Keratinocyte (primary cell): ENCODE data around the gene GOLGA8Q. TPM values are rescaled to one million over a fixed set of nuclear protein-coding genes. Genes with fewer than 3 reads are reported as not detected.

Experiments used
- polyA plus RNA-seq, 5 experiments: library from polyadenylated mRNA; depleted of rRNA in 3 of 5; stranded (reverse) in 3 of 5; stranded (forward) in 1 of 5; unstranded in 1 of 5; fragments of >200 nt; gene quantifications; 1 replicate in 1 of 5; 2 replicates in 3 of 5; 3 replicates in 1 of 5; pipeline versions ENCODE4 v1.2.1 to v1.2.3, GENCODE V29; 2011 to 2012; ENCODE audit warnings: missing spikeins in 2 of 5, low read depth in 1 of 5, low replicate concordance in 1 of 5
- small RNA-seq, 3 experiments: library from RNA; depleted of rRNA; stranded (forward); fragments of <200 nt; gene quantifications; one replicate each; pipeline ENCODE3, GENCODE V24; 2012; ENCODE audit warnings: low read depth in 3 of 3, low replicate concordance in 1 of 3; ENCODE audit not compliant: insufficient read length in 3 of 3

GOLGA8Q gene
- polyA plus RNA-seq, 1 donor (not counting 4 experiments of a cell fraction or from before 2014, with no cell fraction given): not detected

Small RNA genes within 50 kb of the gene (small RNA-seq; reads per million reads assigned to genes)
- gene RF00096 (0 reads per million in 3 experiments), gene RN7SL796P (0 reads per million in 3 experiments)

Other genes with a start within 250 kb of the GOLGA8Q start
- 0.03 to 0.22 TPM (median 0.20 TPM) in 3 replicates for gene CHRFAM7A, start 158.5 kb upstream of the GOLGA8Q start, polyA plus RNA-seq
- 0.12 to 0.20 TPM (median 0.17 TPM) in 3 replicates for gene GOLGA8R, start 137.8 kb upstream of the GOLGA8Q start, polyA plus RNA-seq
- gene GOLGA8H, start 52.0 kb downstream of the GOLGA8Q start, polyA plus RNA-seq: 0.03 TPM in 1 of 3 replicates, not detected in the others